A549 (cell line): ENCODE measurements around the gene SELENOP. TPM values are rescaled to one million over a fixed set of nuclear protein-coding genes. Genes with fewer than 3 reads are reported as not detected.

Experiments
- ATAC-seq, 2 experiments: fragments of 200-7000 bp in 1 of 2; fragments of >200 bp in 1 of 2; cut with Nextera tagmentation in 1 of 2; cut with Tn5 transposase in 1 of 2; 3 replicates each; pipeline versions ENCODE4 v1.8.0 to v1.9.1; 2018 to 2020; ENCODE audit warnings: mild to moderate bottlenecking in 1 of 2, moderate library complexity in 1 of 2
- CTCF ChIA-PET: fragments of 300-600 bp; sonication (Branson Sonifier 250); formaldehyde crosslinking; extraction: SDS; loops from one replicate; lab custom pipeline; 2021; ENCODE audit warnings: antibody characterized with exemption, inconsistent platforms; lab: Yijun Ruan, JAX
- POLR2A ChIA-PET: fragments of 350-600 bp; formaldehyde crosslinking; extraction: SDS; loops from one replicate; lab custom pipeline; 2021; ENCODE audit warnings: antibody characterized with exemption, inconsistent platforms; lab: Yijun Ruan, JAX
- DNase-seq, 2 experiments: peaks; one replicate each; pipeline versions ENCODE4 v3.0.0 to v3.0.0-alpha.2; 2011 to 2016; ENCODE audit warnings: low read depth in 1 of 2, low spot score in 1 of 2
- FAIRE-seq: peaks from 2 replicates; lab custom pipeline; 2011; peaks lifted over from hg19 to GRCh38; lab: Jason Lieb, UNC
- H3K27ac ChIP-seq, 2 experiments: fragments of >200 bp; sonication (Bioruptor Twin); formaldehyde crosslinking; 3 replicates each; pipeline ENCODE4 v1.5.1; 2016 to 2017
- H3K4me1 ChIP-seq: fragments of >200 bp; sonication (Bioruptor Twin); formaldehyde crosslinking; 3 replicates; pipeline ENCODE4 v1.6.1; 2016
- H3K4me2 ChIP-seq: fragments of >200 bp; sonication (Bioruptor Twin); formaldehyde crosslinking; 3 replicates; pipeline ENCODE4 v1.6.1; 2016
- H3K4me3 ChIP-seq: fragments of >200 bp; sonication (Bioruptor Twin); formaldehyde crosslinking; 3 replicates; pipeline ENCODE4 v1.5.1; 2016
- H3K9me3 ChIP-seq: fragments of >200 bp; sonication (Bioruptor Twin); formaldehyde crosslinking; 3 replicates; pipeline ENCODE4 v1.6.1; 2016
- BCL3 ChIP-seq: fragments of >200 bp; sonication (Bioruptor Twin); formaldehyde crosslinking; IDR thresholded peaks from 3 replicates; pipeline ENCODE4 v1.6.1; 2016
- BHLHE40 ChIP-seq: IDR thresholded peaks from 2 replicates; pipeline ENCODE4 v1.6.1; 2012; ENCODE audit warnings: low read depth, low read length, inconsistent platforms
- CBX2 ChIP-seq: fragments of 200-600 bp; sonication (generic); IDR thresholded peaks from 2 replicates; pipeline ENCODE4 v1.6.1; 2016; ENCODE audit warnings: low read depth, mild to moderate bottlenecking, borderline replicate concordance
- CTCF ChIP-seq: fragments of >200 bp; sonication (Bioruptor Twin); formaldehyde crosslinking; IDR thresholded peaks from 3 replicates; pipeline ENCODE4 v1.5.1; 2016
- EHMT2 ChIP-seq: fragments of 200-600 bp; sonication (generic); IDR thresholded peaks from 2 replicates; pipeline ENCODE4 v1.6.1; 2016; ENCODE audit warnings: antibody characterized with exemption, low read depth, mild to moderate bottlenecking, moderate library complexity
- ESRRA ChIP-seq: fragments of 150-350 bp; IDR thresholded peaks from 2 replicates; pipeline ENCODE4 v1.6.1; 2014; ENCODE audit warnings: mild to moderate bottlenecking, low read length, borderline replicate concordance
- FOSB ChIP-seq: fragments of 250-450 bp; sonication (Bioruptor Pico); IDR thresholded peaks from 2 replicates; pipeline ENCODE4 v1.5.0; 2020; ENCODE audit warnings: mild to moderate bottlenecking, moderate library complexity
- HDAC2 ChIP-seq: fragments of 200-600 bp; sonication (generic); IDR thresholded peaks from 2 replicates; pipeline ENCODE4 v1.6.1; 2016
- HEYL ChIP-seq: fragments of 250-450 bp; sonication (Bioruptor Pico); IDR thresholded peaks from 2 replicates; pipeline ENCODE4 v1.8.0; 2021; ENCODE audit warnings: mild to moderate bottlenecking, moderate library complexity
- HOXB13 ChIP-seq: fragments of 250-450 bp; sonication (Bioruptor Pico); IDR thresholded peaks from 2 replicates; pipeline ENCODE4 v1.5.0; 2020; ENCODE audit warnings: low read depth, mild to moderate bottlenecking, moderate library complexity
- JUNB ChIP-seq: fragments of >200 bp; sonication (Bioruptor Twin); formaldehyde crosslinking; IDR thresholded peaks from 2 replicates; pipeline ENCODE4 v1.6.1; 2016
- KDM5A ChIP-seq: fragments of 200-600 bp; sonication (generic); IDR thresholded peaks from 2 replicates; pipeline ENCODE4 v1.6.1; 2016; ENCODE audit warnings: antibody characterized with exemption, mild to moderate bottlenecking
- NPAS2 ChIP-seq: fragments of 250-450 bp; sonication (Bioruptor Pico); IDR thresholded peaks from 2 replicates; pipeline ENCODE4 v1.8.0; 2022; ENCODE audit warnings: mild to moderate bottlenecking, moderate library complexity, borderline replicate concordance
- RAD21 ChIP-seq, 2 experiments: fragments of >200 bp in 1 of 2; sonication (Bioruptor Twin) in 1 of 2; formaldehyde crosslinking in 1 of 2; IDR thresholded peaks in 1 of 2; conservative IDR thresholded peaks in 1 of 2; 2 replicates in 1 of 2; 3 replicates in 1 of 2; pipeline ENCODE4 v1.6.1; 2012 to 2018; ENCODE audit warnings: inconsistent platforms in 1 of 2
- RFX5 ChIP-seq: fragments of 450-650 bp; IDR thresholded peaks from 2 replicates; pipeline ENCODE4 v1.7.1; 2014; ENCODE audit warnings: antibody characterized with exemption, mild to moderate bottlenecking, moderate library complexity
- SMC3 ChIP-seq: fragments of >200 bp; sonication (Bioruptor Twin); formaldehyde crosslinking; IDR thresholded peaks from 3 replicates; pipeline ENCODE4 v1.6.1; 2018; ENCODE audit warnings: inconsistent platforms
- SREBF2 ChIP-seq: fragments of 450-650 bp; IDR thresholded peaks from 2 replicates; pipeline ENCODE4 v1.6.1; 2014; ENCODE audit warnings: mild to moderate bottlenecking, moderate library complexity
- ZFP36 ChIP-seq: fragments of 450-650 bp; IDR thresholded peaks from 2 replicates; pipeline ENCODE4 v1.6.1; 2014; ENCODE audit warnings: borderline replicate concordance; ENCODE audit not compliant: partially characterized antibody
- ZNF302 ChIP-seq: fragments of 250-450 bp; sonication (Bioruptor Pico); IDR thresholded peaks from 2 replicates; pipeline ENCODE4 v1.9.0; 2021; ENCODE audit warnings: inconsistent platforms, mild to moderate bottlenecking, moderate library complexity
- WGBS: methylation state at CpG from one replicate; pipeline ENCODE4 v1.1.6; 2017; ENCODE audit errors: missing lambda C conversion rate; 5-methylcytosine and 5-hydroxymethylcytosine counted together
- polyA plus RNA-seq, 4 experiments: library from polyadenylated mRNA; depleted of rRNA in 3 of 4; stranded (reverse); fragments of >200 nt; fragmentation: RNase III in 1 of 4; extraction: RNeasy Plus Mini Kit Qiagen cat#74134 plus additional on column Dnase treatment in 1 of 4; gene quantifications; 2 replicates in 3 of 4; 3 replicates in 1 of 4; pipeline ENCODE4 v1.2.3, GENCODE V29; 2011 to 2017

Gene SELENOP
- polyA plus RNA-seq, 2 of the 4 experiments (the other 2 are of a cell fraction), result 0.17 to 0.96 TPM

GRCh38 chr5:42807722-42808447, 3.8 kb downstream of the SELENOP start:
- Histone ChIP-seq H3K4me3 (no peak overlapping the region), H3K9me3 (no peaks in the 10 kb centered on the region), H3K4me2 (no peak overlapping the region), H3K27ac (no peak overlapping the region)
- ChIA-PET CTCF (interaction anchor here (0.7 kb wide), 1 partner anchor 322 kb away, joined by 3 read pairs; no protein-coding TSS in a partner anchor), POLR2A (no interaction called here)
- FAIRE-seq, result no peak
- DNase-seq, result no peak
- TF ChIP-seq HOXB13 (CRISPR knock-in tag) (no peak), CBX2 (no peak), BCL3 (no peak), HEYL (no peak), CTCF (no peak), RFX5 (no peak)
- TF ChIP-seq, all 56 proteins: peak for 0
- ATAC-seq, result peak; percentile 30 to 42; a peak in 3 of 6 replicates
- H3K4me1 ChIP-seq, result no peaks in the 10 kb centered on the region
- WGBS, result 36% methylated on average over 2 of the region's 2 CpGs

GRCh38 chr5:42806701-42807262, 4.9 kb downstream of the SELENOP start:
- POLR2A ChIA-PET, result no interaction called here
- WGBS, result 49% methylated on average over 3 of the region's 3 CpGs

More at GRCh38 chr5:42806701-42807262, 4.9 kb downstream of the SELENOP start:
- H3K4me1 ChIP-seq, result no peaks in the 10 kb centered on the region
- TF ChIP-seq CTCF (no peak), SREBF2 (no peak), RFX5 (no peak), RAD21 (conservative IDR thresholded peaks at IDR 0.05 in 1 of 2, IDR thresholded peaks at IDR 0.05 in 1 of 2) (no peak), ESRRA (no peak), KDM5A (no peak), CBX2 (no peak), FOSB (CRISPR knock-in tag) (no peak), EHMT2 (no peak), HOXB13 (CRISPR knock-in tag) (no peak), HEYL (no peak), JUNB (no peak), ZNF302 (CRISPR knock-in tag) (no peak), BHLHE40 (no peak), SMC3 (no peak), HDAC2 (no peak), ZFP36 (no peak), NPAS2 (no peak)
- no peak for FAIRE-seq
- CTCF ChIA-PET, result no interaction called here
- ATAC-seq, result no peak
- H3K4me2 ChIP-seq, result no peak overlapping the region
- no peak overlapping the region for H3K4me3 ChIP-seq
- no peak for DNase-seq
- no peak overlapping the region for H3K27ac ChIP-seq
- H3K9me3 ChIP-seq, result no peaks in the 10 kb centered on the region
